Measurements from ENCODE around the gene SPEM3.
A peak's percentile ranks its signal among the peaks of the same experiment; 100 is the strongest.

Gene SPEM3

DNA sequence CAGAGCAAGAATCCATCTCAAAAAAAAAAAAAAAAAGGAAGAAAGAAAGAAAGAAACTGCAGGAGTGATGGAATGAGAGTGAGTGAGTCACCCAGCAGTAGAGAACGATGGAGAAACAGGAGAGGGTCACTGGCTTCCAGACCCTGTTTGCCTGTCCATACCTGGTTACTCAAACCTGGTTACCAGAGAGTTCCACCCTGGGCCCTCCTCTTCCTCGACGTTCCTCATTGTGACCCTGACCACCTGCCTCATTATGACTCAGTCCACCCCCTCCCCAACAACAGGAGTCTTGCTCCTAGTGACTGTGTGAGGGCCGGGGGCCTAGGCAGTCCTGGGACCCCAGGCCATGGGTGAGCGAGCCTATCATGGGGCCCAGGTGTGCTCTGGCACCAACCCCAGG, at the start of gene SPEM3:
Gene SPEM3 (plus strand): TSS at position 301 of the 400 bp plus-strand sequence. CDS start 46 bp downstream, at position 347.
- DNase-seq (ENCODE audit: low read depth, low spot score), result no peak

DNA sequence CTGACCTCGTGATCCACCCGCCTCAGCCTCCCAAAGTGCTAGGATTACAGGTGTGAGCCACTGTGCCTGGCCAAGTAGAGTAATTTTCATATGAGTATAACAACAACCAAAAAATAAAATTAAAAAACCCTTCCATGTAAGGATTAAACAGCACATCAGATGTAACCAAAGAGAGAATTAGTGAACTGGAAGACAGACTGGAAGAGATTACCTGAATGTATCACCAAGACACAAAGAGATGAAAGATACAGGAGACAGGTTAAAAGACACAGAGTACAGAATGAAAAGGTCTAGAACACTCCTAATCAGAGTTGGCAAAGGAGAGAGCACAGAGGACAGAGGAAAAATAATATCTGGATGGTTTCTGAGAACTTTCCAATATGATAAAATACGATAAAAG, 49.5 kb upstream of the SPEM3 start:
- DNase-seq (ENCODE audit: low read depth, low spot score), result no peak

DNA sequence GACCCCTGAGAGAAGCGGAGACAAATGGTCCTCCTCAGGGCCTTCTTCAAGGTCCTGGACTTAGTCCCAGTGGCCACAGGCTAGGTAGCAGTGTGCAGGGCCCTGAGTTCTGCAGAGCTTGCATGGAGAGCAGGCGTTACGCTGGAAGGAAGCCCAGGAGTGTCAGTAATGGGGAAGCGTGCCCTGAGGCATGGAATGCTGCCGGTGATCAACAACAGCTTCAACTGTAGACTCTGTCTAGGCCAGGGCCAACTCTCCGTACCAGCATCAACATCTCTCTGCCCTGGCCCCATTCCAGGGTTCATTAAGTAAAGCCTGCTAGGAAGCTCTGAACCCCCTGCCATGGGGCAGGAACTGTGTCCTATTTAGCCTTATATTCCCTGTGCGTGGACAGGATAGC, 48.3 kb upstream of the SPEM3 start:
- peak; percentile 71 for DNase-seq (ENCODE audit: low read depth, low spot score)

DNA sequence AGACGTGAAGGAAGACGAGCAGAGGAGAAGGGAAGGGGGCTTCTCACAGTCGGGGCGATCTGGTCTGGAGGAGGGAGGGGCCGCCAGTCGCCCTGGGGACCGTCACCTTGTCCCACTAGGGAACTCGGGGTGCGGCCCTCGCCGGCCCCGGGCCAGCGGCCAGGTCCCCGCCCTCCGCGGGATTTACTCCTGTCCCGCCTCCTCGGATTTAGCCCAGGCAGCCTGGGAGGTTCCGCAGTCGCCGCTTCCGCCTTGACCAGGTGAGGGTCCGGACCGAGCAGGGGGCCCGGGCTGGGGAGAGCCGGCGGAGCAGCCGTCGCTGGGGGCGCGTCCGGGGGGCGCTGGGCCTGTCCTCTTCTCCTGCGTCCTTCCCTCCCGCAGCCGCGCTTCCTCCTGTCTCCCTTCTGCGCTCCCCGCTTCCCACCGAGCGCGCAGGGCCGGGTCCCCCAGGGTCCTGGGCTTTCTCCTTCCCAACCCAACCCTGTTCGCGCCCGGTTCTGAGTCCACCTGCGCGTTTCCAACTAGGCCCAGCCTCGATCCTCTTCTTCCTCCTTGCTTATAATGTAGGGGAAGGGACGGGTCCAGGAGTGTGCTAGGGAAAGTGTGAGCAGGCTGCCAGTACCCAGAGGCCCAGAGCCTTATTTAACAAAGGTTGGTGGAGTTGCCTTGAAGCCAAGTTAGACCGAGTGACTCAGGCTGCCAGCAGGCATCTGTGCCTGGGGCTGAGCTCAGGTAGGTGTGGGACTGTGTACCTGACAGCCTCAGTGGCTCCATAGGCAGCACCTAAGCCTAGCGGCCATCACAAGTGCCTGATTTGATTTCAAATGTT, 47.6 kb upstream of the SPEM3 start, which contains the start of gene TNK1:
Gene TNK1 (plus strand): TSS at position 235 of the 829 bp plus-strand sequence. CDS start 1,838 bp downstream, outside the sequence.
- DNase-seq (ENCODE audit: low read depth, low spot score), result peak; percentile 24

- DNase-seq (ENCODE audit: low read depth, low spot score), result no peak
These were observed 45.8 kb upstream of the SPEM3 start for GRCh38 chr17:7382901-7383300.

DNA sequence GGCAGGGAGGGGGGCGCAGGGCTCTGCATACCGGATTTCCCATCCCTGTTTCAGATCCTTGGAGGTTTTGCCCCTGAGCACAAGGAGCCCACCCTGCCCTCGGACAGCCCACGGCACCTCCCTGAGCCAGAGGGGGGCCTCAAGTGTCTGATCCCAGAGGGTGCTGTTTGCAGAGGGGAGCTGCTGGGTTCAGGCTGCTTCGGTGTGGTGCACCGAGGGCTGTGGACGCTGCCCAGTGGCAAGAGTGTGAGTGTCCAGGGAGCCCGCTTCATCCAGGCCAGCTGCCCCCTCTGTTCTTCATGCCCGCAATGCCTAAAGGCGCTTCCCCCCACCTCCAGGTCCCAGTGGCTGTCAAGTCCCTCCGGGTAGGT, 45.3 kb upstream of the SPEM3 start:
- no peak for DNase-seq (ENCODE audit: low read depth, low spot score)

DNA sequence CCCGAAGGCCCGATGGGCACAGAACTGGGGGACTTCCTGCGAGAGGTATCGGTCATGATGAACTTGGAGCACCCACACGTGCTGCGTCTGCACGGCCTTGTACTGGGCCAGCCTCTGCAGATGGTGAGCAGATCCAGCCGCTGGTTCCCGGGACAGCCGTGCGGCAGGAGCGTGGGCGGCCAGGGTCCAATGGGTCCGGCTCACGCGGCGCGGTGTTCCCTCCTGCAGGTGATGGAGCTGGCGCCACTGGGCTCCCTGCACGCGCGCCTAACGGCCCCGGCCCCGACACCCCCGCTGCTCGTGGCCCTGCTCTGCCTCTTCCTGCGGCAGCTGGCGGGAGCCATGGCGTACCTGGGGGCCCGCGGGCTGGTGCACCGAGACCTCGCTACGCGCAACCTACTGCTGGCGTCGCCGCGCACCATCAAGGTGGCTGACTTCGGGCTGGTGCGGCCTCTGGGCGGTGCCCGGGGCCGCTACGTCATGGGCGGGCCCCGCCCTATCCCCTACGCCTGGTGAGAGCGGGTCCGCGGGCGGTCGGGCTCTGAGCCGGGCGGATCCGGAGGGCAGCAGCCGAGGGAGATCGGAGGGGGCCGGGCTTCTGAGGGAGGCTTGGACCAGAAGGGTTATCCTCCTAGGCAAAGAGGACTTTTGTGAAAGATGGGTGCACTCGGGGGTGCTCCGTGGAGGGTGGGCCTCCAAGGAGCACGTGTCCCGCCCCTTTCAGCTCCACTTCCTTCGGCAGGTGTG, 44.7 kb upstream of the SPEM3 start:
- peak; percentile 81 for DNase-seq (ENCODE audit: low read depth, low spot score)

GRCh38 chr17:7384489-7385081, 44.1 kb upstream of the SPEM3 start:
- DNase-seq (ENCODE audit: low read depth, low spot score), result no peak

DNA sequence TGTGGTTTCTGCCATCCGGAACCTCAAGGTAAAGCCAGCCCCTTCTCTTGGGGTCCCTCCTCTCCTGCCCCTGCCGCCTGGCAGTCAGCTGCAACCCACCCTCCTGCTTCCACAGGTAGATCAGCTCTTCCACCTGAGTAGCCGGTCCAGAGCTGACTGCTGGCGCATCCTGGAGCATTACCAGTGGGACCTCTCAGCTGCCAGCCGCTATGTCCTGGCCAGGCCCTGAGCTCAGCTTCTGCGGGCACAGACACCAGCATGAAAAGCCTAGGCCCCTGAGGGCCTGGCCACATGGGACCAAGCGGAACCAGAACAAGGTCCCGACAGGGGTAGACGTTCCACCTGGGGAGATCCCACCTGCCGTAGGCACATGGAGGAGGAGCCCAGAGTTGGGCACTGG, 39.8 kb upstream of the SPEM3 start:
- DNase-seq (ENCODE audit: low read depth, low spot score), result no peak

GRCh38 chr17:7389924-7390910, 38.4 kb upstream of the SPEM3 start:
- no peak for DNase-seq (ENCODE audit: low read depth, low spot score)

- no peak for DNase-seq (ENCODE audit: low read depth, low spot score)
These were observed 37.4 kb upstream of the SPEM3 start for GRCh38 chr17:7391307-7391706.

DNA sequence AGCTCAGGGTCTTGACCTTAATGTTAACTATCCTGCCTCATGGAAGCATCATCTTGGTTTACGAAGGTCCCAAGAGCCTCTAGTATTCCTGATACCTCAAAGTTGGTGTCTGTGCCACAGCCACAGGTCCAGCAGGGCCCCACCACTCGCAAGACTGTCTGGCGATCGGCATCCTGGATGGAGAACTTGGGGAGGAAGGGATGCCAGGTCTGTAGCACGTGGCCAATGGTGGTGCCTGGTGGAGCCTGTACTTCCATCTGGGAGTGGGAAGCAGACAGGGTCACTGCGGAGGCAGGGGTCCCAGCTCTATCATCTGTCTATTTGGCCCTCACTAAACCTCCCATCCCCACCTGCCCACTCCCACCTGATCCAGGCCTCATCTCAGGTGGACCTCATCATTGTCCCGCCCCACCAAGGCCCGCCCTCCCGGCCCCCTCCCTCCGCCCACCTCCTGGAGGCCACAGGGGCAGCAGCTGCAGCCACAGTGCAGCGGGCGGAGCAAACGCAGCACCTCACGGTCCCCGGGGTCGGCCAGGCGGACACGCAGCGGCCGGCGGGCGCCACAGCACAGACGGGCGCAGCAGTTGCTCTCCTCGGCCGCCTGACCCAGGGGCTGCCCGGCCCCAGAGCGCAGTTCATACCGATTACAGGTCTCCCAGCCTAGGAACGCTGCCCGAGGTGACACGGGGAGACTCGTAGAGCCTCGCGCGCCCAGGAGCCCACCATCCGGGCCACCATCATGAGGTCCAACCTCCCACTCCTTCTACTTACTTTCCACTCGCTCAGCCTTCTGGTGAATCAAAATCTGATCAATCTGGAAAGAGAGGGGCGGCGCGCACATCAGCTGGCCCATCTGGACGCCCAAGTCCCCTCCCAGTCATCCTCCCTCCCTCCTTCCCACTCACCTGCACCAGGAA, 35.7 kb upstream of the SPEM3 start:
- no peak for DNase-seq (ENCODE audit: low read depth, low spot score)

GRCh38 chr17:7393613-7394451, 34.8 kb upstream of the SPEM3 start:
- peak; percentile 39 for DNase-seq (ENCODE audit: low read depth, low spot score)

DNA sequence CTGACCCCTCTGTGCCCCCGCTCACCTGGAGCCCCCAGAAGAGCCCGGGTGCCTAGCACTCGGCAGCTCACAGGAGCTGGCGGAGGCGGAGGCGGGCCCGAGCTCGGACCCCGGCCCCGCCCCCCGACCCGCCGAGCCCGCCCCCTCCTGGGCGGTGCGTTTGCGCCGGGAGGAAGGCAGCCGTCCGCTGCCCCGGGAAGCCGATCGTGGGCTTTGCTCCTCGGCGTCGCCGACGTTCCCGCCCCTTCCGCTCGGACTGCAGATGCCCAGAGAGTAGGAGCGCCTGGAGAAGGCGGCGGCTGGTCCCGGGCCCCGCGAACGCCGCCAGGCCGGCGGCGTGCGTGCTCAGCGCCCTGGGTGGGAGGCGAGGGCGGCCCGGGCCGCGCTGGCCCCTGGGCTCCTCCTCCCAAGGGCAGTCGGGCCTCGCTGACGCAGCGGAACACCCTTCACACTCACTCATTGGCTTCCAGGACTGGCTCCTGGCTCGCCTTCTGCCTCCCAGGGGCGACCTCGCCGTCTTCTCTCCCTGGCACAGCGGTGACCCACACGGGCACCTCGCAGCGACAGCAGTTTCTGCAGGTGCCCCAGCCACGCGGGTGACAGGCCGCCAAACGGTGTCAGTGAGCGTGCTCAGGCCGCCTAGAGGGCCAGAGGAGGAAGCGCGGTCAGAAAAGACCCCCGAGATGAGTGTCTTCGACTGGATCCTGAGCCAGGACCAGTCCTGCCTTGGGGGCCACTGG, 34.0 kb upstream of the SPEM3 start, which contains the start of gene PLSCR3:
Gene PLSCR3 (minus strand): TSS at position 74 of the 740 bp plus-strand sequence. CDS start 415 bp downstream, outside the sequence.
- peak; percentile 94 for DNase-seq (ENCODE audit: low read depth, low spot score)

GRCh38 chr17:7396147-7396546, 32.5 kb upstream of the SPEM3 start:
- no peak for DNase-seq (ENCODE audit: low read depth, low spot score)

DNA sequence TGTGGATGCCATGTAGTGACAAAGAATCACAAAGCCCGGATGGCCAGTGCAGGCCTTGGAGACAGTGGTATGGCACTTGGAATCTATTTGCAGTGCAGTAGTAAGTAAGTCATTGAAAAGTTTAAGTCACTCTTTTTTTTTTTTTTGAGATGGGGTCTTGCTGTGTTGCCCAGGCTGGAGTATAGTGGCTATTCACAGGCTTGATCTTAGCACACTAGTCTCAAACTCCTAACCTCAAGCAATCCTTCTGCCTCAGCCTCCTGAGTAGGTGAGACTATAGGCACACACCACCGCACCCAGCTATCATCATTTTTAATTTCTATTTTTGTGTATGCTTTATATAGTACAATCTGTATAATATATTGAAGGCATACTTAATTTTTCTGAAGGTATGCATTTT, 30.0 kb upstream of the SPEM3 start:
- no peak for DNase-seq (ENCODE audit: low read depth, low spot score)

- DNase-seq (ENCODE audit: low read depth, low spot score), result no peak
These were observed 25.5 kb upstream of the SPEM3 start for GRCh38 chr17:7403043-7403726.

DNA sequence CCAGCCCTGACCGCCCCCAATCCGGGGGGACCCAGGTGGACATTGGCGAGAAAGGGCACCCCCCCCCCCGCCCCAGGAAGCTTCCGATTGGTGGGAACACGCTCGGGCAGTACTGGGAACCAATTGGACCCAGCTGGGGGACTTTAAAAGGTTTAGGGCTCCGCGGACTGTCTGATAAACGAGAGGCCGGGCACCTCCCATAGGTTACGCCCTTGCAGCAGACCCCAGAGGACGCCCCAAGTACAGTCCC, 25.0 kb upstream of the SPEM3 start:
- DNase-seq (ENCODE audit: low read depth, low spot score), result no peak

Data from astrocyte of the hippocampus (primary cell).